ENCODE data around the gene SYAP1.
"Not testable (repeated sequence)": the region's sequence is repeated elsewhere in the genome, so short reads cannot be mapped to it uniquely, and the experiment has no call there.

Gene SYAP1

GRCh38 chrX:16726347-16726988 is 7.1 kb downstream of the SYAP1 start:
- not testable (repeated sequence) for DNase-seq

- no peak for DNase-seq
Measured at GRCh38 chrX:16727637-16728036, 8.2 kb downstream of the SYAP1 start.

- DNase-seq = no peak
Measured at GRCh38 chrX:16730450-16730849, 11.0 kb downstream of the SYAP1 start.

- DNase-seq = no peak
Measured at GRCh38 chrX:16733013-16733412, 13.6 kb downstream of the SYAP1 start.

GRCh38 chrX:16737024-16737423 is 17.6 kb downstream of the SYAP1 start:
- no peak for DNase-seq

- no peak for DNase-seq
Measured at GRCh38 chrX:16739574-16739973, 20.2 kb downstream of the SYAP1 start.

GRCh38 chrX:16743604-16744325 is 24.4 kb downstream of the SYAP1 start:
- no peak for DNase-seq

GRCh38 chrX:16745102-16745501 is 25.7 kb downstream of the SYAP1 start:
- DNase-seq = no peak

- DNase-seq = no peak
Measured at GRCh38 chrX:16745659-16746058, 26.2 kb downstream of the SYAP1 start.

GRCh38 chrX:16748425-16748824 is 29.0 kb downstream of the SYAP1 start:
- no peak for DNase-seq

GRCh38 chrX:16750136-16750535 is 30.7 kb downstream of the SYAP1 start:
- no peak for DNase-seq

GRCh38 chrX:16754019-16754418 is 34.6 kb downstream of the SYAP1 start:
- DNase-seq = no peak

GRCh38 chrX:16756724-16757123 is 37.3 kb downstream of the SYAP1 start:
- no peak for DNase-seq

- DNase-seq = not testable (repeated sequence)
Measured at GRCh38 chrX:16761500-16761899, 42.1 kb downstream of the SYAP1 start.

GRCh38 chrX:16762579-16762978 is 43.2 kb downstream of the SYAP1 start:
- no peak for DNase-seq

- DNase-seq = no peak
Measured at GRCh38 chrX:16765594-16765993, 46.2 kb downstream of the SYAP1 start.

- no peak for DNase-seq
Measured at GRCh38 chrX:16770970-16771482, 51.6 kb downstream of the SYAP1 start.

GRCh38 chrX:16771483-16772398 is 52.3 kb downstream of the SYAP1 start:
- no peak for DNase-seq

GRCh38 chrX:16772460-16772859 is 53.0 kb downstream of the SYAP1 start:
- no peak for DNase-seq

- DNase-seq = no peak
Measured at GRCh38 chrX:16774746-16775145, 55.3 kb downstream of the SYAP1 start.

- no peak for DNase-seq
Measured at GRCh38 chrX:16778545-16778944, 59.1 kb downstream of the SYAP1 start.

GRCh38 chrX:16778993-16779392 is 59.6 kb downstream of the SYAP1 start:
- DNase-seq = no peak

- not testable (repeated sequence) for DNase-seq
Measured at GRCh38 chrX:16779815-16780214, 60.4 kb downstream of the SYAP1 start.

Data from activated naive CD4-positive, alpha-beta T cell treated with anti-CD3 and anti-CD28 coated beads, Interleukin-2, amount 50 U/mL, for 16 hours (primary cell).